PC-3 (cell line): Measurements from ENCODE around the gene FTO.

ENCODE experiments used
- EZH2 ChIP-seq: fragments of 300-600 bp; sonication (generic); IDR thresholded peaks from one replicate; pipeline ENCODE4 v1.6.1; 2017; ENCODE audit warnings: antibody characterized with exemption, mild to moderate bottlenecking, low read length; ENCODE audit not compliant: unreplicated experiment
- TF ChIP-seq, protein P1 (sequence below): fragments of 300-600 bp; sonication (generic); conservative IDR thresholded peaks from 2 replicates; pipeline ENCODE4 v1.5.1; 2017; ENCODE audit warnings: antibody characterized with exemption, low read depth, mild to moderate bottlenecking, low read length

DNA sequence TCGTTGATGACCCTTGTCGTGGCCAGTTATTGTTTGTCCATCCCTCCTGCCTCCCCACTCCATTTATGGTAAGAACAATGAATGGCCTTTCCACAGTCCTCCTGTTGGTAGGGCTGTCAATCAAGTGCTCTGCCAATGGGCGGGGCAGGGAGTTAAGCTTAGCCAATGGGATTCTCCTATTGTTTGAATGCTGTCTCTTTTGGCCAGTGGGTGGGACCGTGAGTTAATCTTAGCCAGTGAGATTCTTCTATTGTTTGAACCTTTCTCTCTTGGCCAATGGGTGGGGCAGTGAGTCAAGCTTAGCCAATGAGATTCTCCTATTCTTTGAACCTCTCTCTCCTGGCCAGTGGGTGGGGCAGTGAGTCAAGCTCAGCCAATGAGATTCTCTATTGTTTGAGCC is 497.2 kb downstream of the FTO start:
- TF ChIP-seq, protein P1, sequence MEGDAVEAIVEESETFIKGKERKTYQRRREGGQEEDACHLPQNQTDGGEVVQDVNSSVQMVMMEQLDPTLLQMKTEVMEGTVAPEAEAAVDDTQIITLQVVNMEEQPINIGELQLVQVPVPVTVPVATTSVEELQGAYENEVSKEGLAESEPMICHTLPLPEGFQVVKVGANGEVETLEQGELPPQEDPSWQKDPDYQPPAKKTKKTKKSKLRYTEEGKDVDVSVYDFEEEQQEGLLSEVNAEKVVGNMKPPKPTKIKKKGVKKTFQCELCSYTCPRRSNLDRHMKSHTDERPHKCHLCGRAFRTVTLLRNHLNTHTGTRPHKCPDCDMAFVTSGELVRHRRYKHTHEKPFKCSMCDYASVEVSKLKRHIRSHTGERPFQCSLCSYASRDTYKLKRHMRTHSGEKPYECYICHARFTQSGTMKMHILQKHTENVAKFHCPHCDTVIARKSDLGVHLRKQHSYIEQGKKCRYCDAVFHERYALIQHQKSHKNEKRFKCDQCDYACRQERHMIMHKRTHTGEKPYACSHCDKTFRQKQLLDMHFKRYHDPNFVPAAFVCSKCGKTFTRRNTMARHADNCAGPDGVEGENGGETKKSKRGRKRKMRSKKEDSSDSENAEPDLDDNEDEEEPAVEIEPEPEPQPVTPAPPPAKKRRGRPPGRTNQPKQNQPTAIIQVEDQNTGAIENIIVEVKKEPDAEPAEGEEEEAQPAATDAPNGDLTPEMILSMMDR = no peak
- TF ChIP-seq EZH2 = no peak
